HFF-Myc (cell line): Measurements from ENCODE around the gene BMF.
"Not testable (repeated sequence)": the region's sequence is repeated elsewhere in the genome, so short reads cannot be mapped to it uniquely, and the experiment has no call there.

Experiments used
- DNase-seq: peaks from one replicate; pipeline ENCODE4 v3.0.0-alpha.2; 2011; ENCODE audit warnings: low read depth; ENCODE audit errors: extremely low read depth
- H3K4me3 ChIP-seq: replicated peaks from 2 replicates; pipeline ENCODE4 v1.5.1; 2011; ENCODE audit warnings: low read depth, mild to moderate bottlenecking, control low read depth, low read length
- CTCF ChIP-seq: IDR thresholded peaks from 2 replicates; pipeline ENCODE4 v1.5.1; 2012; ENCODE audit warnings: mild to moderate bottlenecking, low read depth, low read length, control low read depth; ENCODE audit errors: missing control alignments

BMF gene

GRCh38 chr15:40080847-40081246 is 27.8 kb downstream of the BMF start:
- no peak for TF ChIP-seq CTCF
- no peak overlapping the region for H3K4me3 ChIP-seq
- no peak for DNase-seq

GRCh38 chr15:40080104-40080503 is 28.6 kb downstream of the BMF start:
- no peak for TF ChIP-seq CTCF
- no peak overlapping the region for H3K4me3 ChIP-seq
- no peak for DNase-seq

GRCh38 chr15:40079456-40079855 is 29.2 kb downstream of the BMF start:
- TF ChIP-seq CTCF, result no peak
- DNase-seq, result no peak
- no peak overlapping the region for H3K4me3 ChIP-seq

GRCh38 chr15:40075298-40076044 is 33.2 kb downstream of the BMF start:
- no peak for DNase-seq
- no peak for TF ChIP-seq CTCF
- H3K4me3 ChIP-seq, result no peak overlapping the region

GRCh38 chr15:40074656-40075055 is 34.0 kb downstream of the BMF start:
- H3K4me3 ChIP-seq, DNase-seq: not testable (repeated sequence)

- not testable (repeated sequence) for DNase-seq, H3K4me3 ChIP-seq
Measured at GRCh38 chr15:40073716-40074490, 34.8 kb downstream of the BMF start.

GRCh38 chr15:40072216-40072990 is 36.3 kb downstream of the BMF start:
- no peak for DNase-seq
- H3K4me3 ChIP-seq, result no peak overlapping the region
- TF ChIP-seq CTCF, result no peak
